ENCODE data around the gene CNTRL. TPM values are rescaled to one million over a fixed set of nuclear protein-coding genes. Genes with fewer than 3 reads are reported as not detected.

Gene CNTRL
- polyA plus RNA-seq, 1 of the 3 experiments (the other 2 are of a cell fraction) = 3.6 TPM

- TF ChIP-seq, protein P1, sequence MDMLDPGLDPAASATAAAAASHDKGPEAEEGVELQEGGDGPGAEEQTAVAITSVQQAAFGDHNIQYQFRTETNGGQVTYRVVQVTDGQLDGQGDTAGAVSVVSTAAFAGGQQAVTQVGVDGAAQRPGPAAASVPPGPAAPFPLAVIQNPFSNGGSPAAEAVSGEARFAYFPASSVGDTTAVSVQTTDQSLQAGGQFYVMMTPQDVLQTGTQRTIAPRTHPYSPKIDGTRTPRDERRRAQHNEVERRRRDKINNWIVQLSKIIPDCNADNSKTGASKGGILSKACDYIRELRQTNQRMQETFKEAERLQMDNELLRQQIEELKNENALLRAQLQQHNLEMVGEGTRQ (IDR thresholded peaks at IDR 0.05; ENCODE audit: borderline replicate concordance, low read depth, low read length) = no peak
- TF ChIP-seq SIN3A (IDR thresholded peaks at IDR 0.05; ENCODE audit: borderline replicate concordance, low read depth, low read length) (0 out of 2 replicates have a peak, but pooled peaks have one; percentile 33), USF1 (IDR thresholded peaks at IDR 0.05; ENCODE audit: borderline replicate concordance, low read depth) (no peak), EZH2phosphoT487 (IDR thresholded peaks at IDR 0.05; ENCODE audit: borderline replicate concordance, low read depth) (no peak), MEF2A (IDR thresholded peaks at IDR 0.05; ENCODE audit: borderline replicate concordance, low read depth) (no peak), IRF3 (IDR thresholded peaks at IDR 0.05; ENCODE audit: low read depth, low read length) (no peak), RFX5 (IDR thresholded peaks at IDR 0.05; ENCODE audit: low read length) (no peak), CHD2 (IDR thresholded peaks at IDR 0.05; ENCODE audit: low read length, partially characterized antibody) (peak; percentile 17), RCOR1 (IDR thresholded peaks at IDR 0.05; ENCODE audit: low read length) (no peak), RXRA (IDR thresholded peaks at IDR 0.05; ENCODE audit: borderline replicate concordance, low read depth) (no peak), FOSL2 (IDR thresholded peaks at IDR 0.05; ENCODE audit: borderline replicate concordance, low read depth) (no peak), NRF1 (IDR thresholded peaks at IDR 0.05; ENCODE audit: low read depth, low read length) (peak; percentile 91), YY1 (IDR thresholded peaks at IDR 0.05; ENCODE audit: low read depth) (peak; percentile 95), RAD21 (IDR thresholded peaks at IDR 0.05; ENCODE audit: low read length) (peak; percentile 11; the same call in 1 of the 2 replicates), FOXM1 (IDR thresholded peaks at IDR 0.05; ENCODE audit: low read depth) (no peak), GATA2 (CRISPR knock-in tag; IDR thresholded peaks at IDR 0.05) (no peak), ELF1 (IDR thresholded peaks at IDR 0.05) (peak; percentile 85), GABPA (IDR thresholded peaks at IDR 0.05; ENCODE audit: low read depth) (peak; percentile 75)
- TF ChIP-seq, protein P2, sequence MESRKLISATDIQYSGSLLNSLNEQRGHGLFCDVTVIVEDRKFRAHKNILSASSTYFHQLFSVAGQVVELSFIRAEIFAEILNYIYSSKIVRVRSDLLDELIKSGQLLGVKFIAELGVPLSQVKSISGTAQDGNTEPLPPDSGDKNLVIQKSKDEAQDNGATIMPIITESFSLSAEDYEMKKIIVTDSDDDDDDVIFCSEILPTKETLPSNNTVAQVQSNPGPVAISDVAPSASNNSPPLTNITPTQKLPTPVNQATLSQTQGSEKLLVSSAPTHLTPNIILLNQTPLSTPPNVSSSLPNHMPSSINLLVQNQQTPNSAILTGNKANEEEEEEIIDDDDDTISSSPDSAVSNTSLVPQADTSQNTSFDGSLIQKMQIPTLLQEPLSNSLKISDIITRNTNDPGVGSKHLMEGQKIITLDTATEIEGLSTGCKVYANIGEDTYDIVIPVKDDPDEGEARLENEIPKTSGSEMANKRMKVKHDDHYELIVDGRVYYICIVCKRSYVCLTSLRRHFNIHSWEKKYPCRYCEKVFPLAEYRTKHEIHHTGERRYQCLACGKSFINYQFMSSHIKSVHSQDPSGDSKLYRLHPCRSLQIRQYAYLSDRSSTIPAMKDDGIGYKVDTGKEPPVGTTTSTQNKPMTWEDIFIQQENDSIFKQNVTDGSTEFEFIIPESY (IDR thresholded peaks at IDR 0.05; ENCODE audit: borderline replicate concordance, low read depth) = no peak
- TF ChIP-seq, protein P3, sequence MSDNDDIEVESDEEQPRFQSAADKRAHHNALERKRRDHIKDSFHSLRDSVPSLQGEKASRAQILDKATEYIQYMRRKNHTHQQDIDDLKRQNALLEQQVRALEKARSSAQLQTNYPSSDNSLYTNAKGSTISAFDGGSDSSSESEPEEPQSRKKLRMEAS (IDR thresholded peaks at IDR 0.05; ENCODE audit: low read depth) = peak; percentile 65
These were observed 127.2 kb downstream of the CNTRL start, which contains the start of gene RAB14 (continued) for GRCh38 chr9:121201738-121202533.
